A549 (cell line): Measurements from ENCODE around the gene NREP.

Experiments
- CBX8 ChIP-seq: fragments of 200-600 bp; sonication (generic); IDR thresholded peaks from 2 replicates; pipeline ENCODE4 v1.6.1; 2016
- EHMT2 ChIP-seq: fragments of 200-600 bp; sonication (generic); IDR thresholded peaks from 2 replicates; pipeline ENCODE4 v1.6.1; 2016; ENCODE audit warnings: antibody characterized with exemption, low read depth, mild to moderate bottlenecking, moderate library complexity
- EP300 ChIP-seq, 2 experiments: fragments of >200 bp; sonication (Bioruptor Twin); formaldehyde crosslinking; IDR thresholded peaks; 2 replicates in 1 of 2; 3 replicates in 1 of 2; pipeline ENCODE4 v1.6.1; 2016 to 2017
- HEYL ChIP-seq: fragments of 250-450 bp; sonication (Bioruptor Pico); IDR thresholded peaks from 2 replicates; pipeline ENCODE4 v1.8.0; 2021; ENCODE audit warnings: mild to moderate bottlenecking, moderate library complexity
- JUN ChIP-seq, 2 experiments: fragments of >200 bp; sonication (Bioruptor Twin); formaldehyde crosslinking; IDR thresholded peaks; 2 replicates in 1 of 2; 3 replicates in 1 of 2; pipeline ENCODE4 v1.6.1; 2016 to 2017
- POLR2A ChIP-seq: IDR thresholded peaks from 2 replicates; pipeline ENCODE4 v1.6.1; 2012; ENCODE audit warnings: mild to moderate bottlenecking, low read length
- TF ChIP-seq, protein P1 (sequence below): fragments of >200 bp; sonication (Bioruptor Twin); formaldehyde crosslinking; IDR thresholded peaks from 3 replicates; pipeline ENCODE4 v1.5.1; 2016
- TF ChIP-seq, protein P2 (sequence below): fragments of 200-600 bp; sonication (generic); IDR thresholded peaks from 2 replicates; pipeline ENCODE4 v1.6.1; 2016; ENCODE audit warnings: antibody characterized with exemption, mild to moderate bottlenecking, moderate library complexity
- TF ChIP-seq, protein P3 (sequence below): IDR thresholded peaks from 2 replicates; pipeline ENCODE4 v1.6.1; 2012

DNA sequence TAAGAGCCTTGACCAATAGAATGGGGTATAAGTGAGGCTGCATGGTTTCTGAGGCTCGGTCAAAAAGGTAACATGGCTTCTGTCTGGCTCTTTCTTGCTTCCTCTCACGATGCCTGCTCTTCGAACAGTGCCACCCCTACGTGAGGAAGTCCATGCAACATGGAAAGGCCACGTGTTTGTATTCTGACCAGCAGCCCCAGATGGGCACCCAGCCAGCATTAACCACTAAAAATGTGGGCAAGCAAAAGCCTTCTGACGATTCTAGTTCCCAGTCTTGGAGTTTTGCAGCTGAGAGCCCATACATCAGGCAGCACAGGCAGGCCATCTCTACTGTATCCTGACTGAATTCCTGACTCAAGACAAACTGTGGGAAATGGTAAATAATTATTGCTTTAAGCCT, 24.2 kb upstream of the NREP start:
- TF ChIP-seq CBX8 (no peak), EP300 (IDR thresholded peaks at IDR 0.05) (no peak), POLR2A (no peak), JUN (IDR thresholded peaks at IDR 0.05) (no peak), EHMT2 (no peak), HEYL (CRISPR knock-in tag) (no peak)
- TF ChIP-seq, protein P1, sequence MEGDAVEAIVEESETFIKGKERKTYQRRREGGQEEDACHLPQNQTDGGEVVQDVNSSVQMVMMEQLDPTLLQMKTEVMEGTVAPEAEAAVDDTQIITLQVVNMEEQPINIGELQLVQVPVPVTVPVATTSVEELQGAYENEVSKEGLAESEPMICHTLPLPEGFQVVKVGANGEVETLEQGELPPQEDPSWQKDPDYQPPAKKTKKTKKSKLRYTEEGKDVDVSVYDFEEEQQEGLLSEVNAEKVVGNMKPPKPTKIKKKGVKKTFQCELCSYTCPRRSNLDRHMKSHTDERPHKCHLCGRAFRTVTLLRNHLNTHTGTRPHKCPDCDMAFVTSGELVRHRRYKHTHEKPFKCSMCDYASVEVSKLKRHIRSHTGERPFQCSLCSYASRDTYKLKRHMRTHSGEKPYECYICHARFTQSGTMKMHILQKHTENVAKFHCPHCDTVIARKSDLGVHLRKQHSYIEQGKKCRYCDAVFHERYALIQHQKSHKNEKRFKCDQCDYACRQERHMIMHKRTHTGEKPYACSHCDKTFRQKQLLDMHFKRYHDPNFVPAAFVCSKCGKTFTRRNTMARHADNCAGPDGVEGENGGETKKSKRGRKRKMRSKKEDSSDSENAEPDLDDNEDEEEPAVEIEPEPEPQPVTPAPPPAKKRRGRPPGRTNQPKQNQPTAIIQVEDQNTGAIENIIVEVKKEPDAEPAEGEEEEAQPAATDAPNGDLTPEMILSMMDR, result no peak
- TF ChIP-seq, protein P2, sequence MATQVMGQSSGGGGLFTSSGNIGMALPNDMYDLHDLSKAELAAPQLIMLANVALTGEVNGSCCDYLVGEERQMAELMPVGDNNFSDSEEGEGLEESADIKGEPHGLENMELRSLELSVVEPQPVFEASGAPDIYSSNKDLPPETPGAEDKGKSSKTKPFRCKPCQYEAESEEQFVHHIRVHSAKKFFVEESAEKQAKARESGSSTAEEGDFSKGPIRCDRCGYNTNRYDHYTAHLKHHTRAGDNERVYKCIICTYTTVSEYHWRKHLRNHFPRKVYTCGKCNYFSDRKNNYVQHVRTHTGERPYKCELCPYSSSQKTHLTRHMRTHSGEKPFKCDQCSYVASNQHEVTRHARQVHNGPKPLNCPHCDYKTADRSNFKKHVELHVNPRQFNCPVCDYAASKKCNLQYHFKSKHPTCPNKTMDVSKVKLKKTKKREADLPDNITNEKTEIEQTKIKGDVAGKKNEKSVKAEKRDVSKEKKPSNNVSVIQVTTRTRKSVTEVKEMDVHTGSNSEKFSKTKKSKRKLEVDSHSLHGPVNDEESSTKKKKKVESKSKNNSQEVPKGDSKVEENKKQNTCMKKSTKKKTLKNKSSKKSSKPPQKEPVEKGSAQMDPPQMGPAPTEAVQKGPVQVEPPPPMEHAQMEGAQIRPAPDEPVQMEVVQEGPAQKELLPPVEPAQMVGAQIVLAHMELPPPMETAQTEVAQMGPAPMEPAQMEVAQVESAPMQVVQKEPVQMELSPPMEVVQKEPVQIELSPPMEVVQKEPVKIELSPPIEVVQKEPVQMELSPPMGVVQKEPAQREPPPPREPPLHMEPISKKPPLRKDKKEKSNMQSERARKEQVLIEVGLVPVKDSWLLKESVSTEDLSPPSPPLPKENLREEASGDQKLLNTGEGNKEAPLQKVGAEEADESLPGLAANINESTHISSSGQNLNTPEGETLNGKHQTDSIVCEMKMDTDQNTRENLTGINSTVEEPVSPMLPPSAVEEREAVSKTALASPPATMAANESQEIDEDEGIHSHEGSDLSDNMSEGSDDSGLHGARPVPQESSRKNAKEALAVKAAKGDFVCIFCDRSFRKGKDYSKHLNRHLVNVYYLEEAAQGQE, result no peak
- TF ChIP-seq, protein P3, sequence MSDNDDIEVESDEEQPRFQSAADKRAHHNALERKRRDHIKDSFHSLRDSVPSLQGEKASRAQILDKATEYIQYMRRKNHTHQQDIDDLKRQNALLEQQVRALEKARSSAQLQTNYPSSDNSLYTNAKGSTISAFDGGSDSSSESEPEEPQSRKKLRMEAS, result no peak
